HepG2 (cell line): ENCODE data around the gene HIVEP2. TPM values are rescaled to one million over a fixed set of nuclear protein-coding genes. Genes with fewer than 3 reads are reported as not detected.

Experiments
- ATAC-seq: fragments of 200-7000 bp; cut with Tn5 transposase; 3 replicates; pipeline ENCODE4 v1.9.1; 2020; ENCODE audit warnings: mild to moderate bottlenecking, moderate library complexity
- BruUV-seq: library from RNA; stranded (reverse); fragments of 400-500 nt; replicated peaks from 2 replicates; lab custom pipeline; 2021; lab: Mats Ljungman, UMichigan
- CTCF ChIA-PET: fragments of 300-600 bp; formaldehyde crosslinking; extraction: SDS; loops from one replicate; lab custom pipeline; 2021; ENCODE audit warnings: low total read pairs, inconsistent platforms, low intra/inter-chr PET ratio; lab: Yijun Ruan, JAX
- POLR2A ChIA-PET: fragments of 350-600 bp; sonication (Branson Sonifier 250); formaldehyde crosslinking; loops from one replicate; lab custom pipeline; 2020; ENCODE audit warnings: antibody characterized with exemption, inconsistent platforms; lab: Yijun Ruan, JAX
- DNase-seq: peaks from one replicate; pipeline ENCODE4 v3.0.0-alpha.2; 2015; ENCODE audit warnings: low spot score
- FAIRE-seq: peaks from 3 replicates; lab custom pipeline; 2011; peaks lifted over from hg19 to GRCh38; lab: Jason Lieb, UNC
- H2AFZ ChIP-seq: one replicate; pipeline ENCODE4 v1.6.1; 2011; ENCODE audit warnings: low read length, inconsistent platforms
- H3K27ac ChIP-seq: fragments of 300-600 bp; 3 replicates; pipeline ENCODE4 v1.8.0; 2011; ENCODE audit warnings: mixed run types, mild to moderate bottlenecking, mixed read lengths, low read length, inconsistent platforms; ENCODE audit not compliant: insufficient read depth; ENCODE audit errors: extremely low read length
- H3K27me3 ChIP-seq, 2 experiments: fragments of 200-600 bp in 1 of 2; 2 replicates in 1 of 2; 3 replicates in 1 of 2; pipeline versions ENCODE4 v1.6.0 to v1.8.0; 2011; ENCODE audit warnings: low read length in 2 of 2, mild to moderate bottlenecking in 2 of 2, moderate library complexity in 2 of 2, inconsistent platforms in 1 of 2; ENCODE audit not compliant: insufficient read depth in 2 of 2, control insufficient read depth in 1 of 2
- H3K36me3 ChIP-seq, 2 experiments: fragments of 200-600 bp in 1 of 2; replicated peaks in 1 of 2; 2 replicates in 1 of 2; 3 replicates in 1 of 2; pipeline versions ENCODE4 v1.5.1 to v1.8.0; 2011; ENCODE audit warnings: low read length in 2 of 2, inconsistent platforms in 1 of 2; ENCODE audit not compliant: insufficient read depth in 2 of 2, control insufficient read depth in 1 of 2
- H3K4me1 ChIP-seq: 2 replicates; pipeline ENCODE4 v1.5.1; 2012; ENCODE audit warnings: low read length, inconsistent platforms; ENCODE audit not compliant: insufficient read depth
- H3K4me2 ChIP-seq: 2 replicates; pipeline ENCODE4 v1.6.0; 2011; ENCODE audit warnings: low read depth, low read length, inconsistent platforms
- H3K4me3 ChIP-seq, 3 experiments: fragments of 200-600 bp in 1 of 3; sonication (generic), shearing (Covaris generic) in 1 of 3; replicated peaks in 1 of 3; 2 replicates each; pipeline ENCODE4 v1.5.1; 2011 to 2016; ENCODE audit warnings: low read length in 3 of 3, inconsistent platforms in 2 of 3, low read depth in 2 of 3, mild to moderate bottlenecking in 2 of 3, control low read depth in 1 of 3, mixed read lengths in 1 of 3; ENCODE audit not compliant: insufficient read depth in 1 of 3
- H3K79me2 ChIP-seq: one replicate; pipeline ENCODE4 v1.6.1; 2011; ENCODE audit warnings: low read length, inconsistent platforms; ENCODE audit not compliant: insufficient read depth
- H3K9ac ChIP-seq: 2 replicates; pipeline ENCODE4 v1.6.0; 2011; ENCODE audit warnings: mild to moderate bottlenecking, low read depth, low read length, inconsistent platforms; ENCODE audit not compliant: insufficient read depth
- H3K9me3 ChIP-seq: 2 replicates; pipeline ENCODE4 v1.5.1; 2012; ENCODE audit warnings: mild to moderate bottlenecking, low read length
- H4K20me1 ChIP-seq: 2 replicates; pipeline ENCODE4 v1.6.0; 2011; ENCODE audit warnings: inconsistent platforms, mild to moderate bottlenecking, low read length, moderate library complexity; ENCODE audit not compliant: insufficient read depth
- CEBPB ChIP-seq: IDR thresholded peaks from 2 replicates; pipeline ENCODE4 v1.6.1; 2011; ENCODE audit warnings: low read depth, low read length, improper control_type of control experiment, borderline replicate concordance
- HDAC2 ChIP-seq: sonication (generic); formaldehyde crosslinking; IDR thresholded peaks from 2 replicates; pipeline ENCODE4 v1.4.0; 2020; ENCODE audit warnings: missing genetic modification reagents
- KLF12 ChIP-seq: sonication (generic); formaldehyde crosslinking; IDR thresholded peaks from 2 replicates; pipeline ENCODE4 v1.4.0; 2020; ENCODE audit warnings: missing genetic modification reagents, borderline replicate concordance
- MAFK ChIP-seq, 2 experiments: IDR thresholded peaks in 1 of 2; conservative IDR thresholded peaks in 1 of 2; 2 replicates each; pipeline ENCODE4 v1.6.1; 2011; ENCODE audit warnings: improper control_type of control experiment in 2 of 2, low read length in 2 of 2
- NBN ChIP-seq: fragments of 450-650 bp; conservative IDR thresholded peaks from 2 replicates; pipeline ENCODE4 v1.6.1; 2017
- NR3C1 ChIP-seq: sonication (generic); formaldehyde crosslinking; IDR thresholded peaks from 2 replicates; pipeline ENCODE4 v1.4.0; 2020; ENCODE audit warnings: missing genetic modification reagents
- PHF21A ChIP-seq: sonication (generic); formaldehyde crosslinking; IDR thresholded peaks from 2 replicates; pipeline ENCODE4 v1.5.0; 2020; ENCODE audit warnings: mild to moderate bottlenecking, missing genetic modification reagents
- ZNF160 ChIP-seq: sonication (generic); formaldehyde crosslinking; IDR thresholded peaks from 2 replicates; pipeline ENCODE4 v1.8.0; 2022; ENCODE audit warnings: mild to moderate bottlenecking, inconsistent platforms, missing genetic modification reagents
- ZNF280D ChIP-seq: sonication (generic); formaldehyde crosslinking; IDR thresholded peaks from 2 replicates; pipeline ENCODE4 v1.5.1; 2020; ENCODE audit warnings: mild to moderate bottlenecking, missing genetic modification reagents
- WGBS: methylation state at CpG from one replicate; pipeline ENCODE4 v1.1.6; 2017; ENCODE audit warnings: low lambda C conversion rate; 5-methylcytosine and 5-hydroxymethylcytosine counted together
- in situ Hi-C: cut with HindIII; loops from 2 replicates; pipeline ENCODE4 v1.10.0; 2017; ENCODE audit warnings: low pct_unique_long_range_greater_than_20kb; ENCODE audit not compliant: extremely low pct_ligation_motif_present
- intact Hi-C: fragments of 100-400 bp; cut with micrococcal nuclease; formaldehyde crosslinking; loops from one replicate; pipeline ENCODE4 v1.10.0; 2022; ENCODE audit not compliant: unreplicated experiment
- polyA plus RNA-seq, 8 experiments: library from polyadenylated mRNA; depleted of rRNA in 3 of 8; stranded (reverse) in 7 of 8; unstranded in 1 of 8; fragments of >200 nt; fragmentation: Illumina TruSeq in 4 of 8; extraction: Trizol in 4 of 8; gene quantifications; 2 replicates each; pipeline versions ENCODE4 v1.2.1 to v1.2.3, GENCODE V29; 2011 to 2016; ENCODE audit warnings: low read depth in 4 of 8, missing spikeins in 1 of 8, mixed read lengths in 1 of 8; ENCODE audit not compliant: insufficient read depth in 1 of 8
- total RNA-seq, 5 experiments: library from RNA; depleted of rRNA; stranded (reverse); fragments of >200 nt; fragmentation: Illumina TruSeq; extraction: Trizol; gene quantifications; 2 replicates each; pipeline ENCODE4 v1.2.3, GENCODE V29; 2016; ENCODE audit warnings: low read depth in 1 of 5
- TF ChIP-seq, protein P1 (sequence below): sonication (generic); formaldehyde crosslinking; conservative IDR thresholded peaks from 2 replicates; pipeline ENCODE4 v1.8.0; 2022; ENCODE audit warnings: low read depth, missing genetic modification reagents

HIVEP2 gene
- total and polyA plus RNA-seq, 2 of the 13 experiments (the other 11 are each of a cell fraction or from before 2014, with no cell fraction given), result 3.4 to 12.9 TPM

DNA sequence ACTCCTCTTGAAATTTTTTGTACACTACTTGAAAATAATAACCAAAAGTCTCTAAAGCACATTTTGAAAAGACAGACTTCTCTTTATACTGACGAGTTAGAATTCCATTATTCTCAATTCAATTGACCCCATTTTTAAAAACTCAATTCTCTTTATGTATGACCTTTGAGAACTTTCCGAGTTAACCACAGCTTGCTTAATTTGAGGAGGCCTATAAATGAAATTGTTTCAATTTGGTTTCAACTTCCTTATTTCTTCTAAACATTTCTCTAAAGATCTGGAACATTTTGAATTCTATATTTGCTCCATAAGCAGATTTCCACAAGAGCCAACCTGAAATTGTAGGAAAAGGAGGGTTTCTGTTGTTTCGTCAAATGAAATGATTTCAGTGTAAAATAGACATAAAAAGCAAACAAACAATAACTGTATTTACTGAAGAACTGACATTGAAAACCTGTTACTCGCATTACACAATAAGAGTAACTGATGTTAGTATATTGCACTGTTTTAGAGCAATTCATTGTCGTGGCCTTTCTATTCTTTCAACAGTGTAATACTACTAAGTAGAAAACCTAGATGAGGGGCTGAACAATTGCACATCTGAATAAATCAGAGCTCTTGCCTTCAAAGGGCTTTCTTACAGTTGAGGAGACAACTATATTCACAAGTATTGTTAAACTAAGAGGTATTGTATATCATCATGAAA lies 223.6 kb downstream of the HIVEP2 start:
- FAIRE-seq, result no peak
- in situ Hi-C loops (no loop called here), intact Hi-C loops (no loop called here)
- H3K4me1 ChIP-seq, result peaks cover 12% of the 10 kb centered on the region
- BruUV-seq, result no TSS peak
- ATAC-seq, result no peak
- ChIA-PET POLR2A (interaction anchor here (0.6 kb wide), 1 partner anchor 382 kb away, joined by 3 read pairs; no protein-coding TSS in a partner anchor), CTCF (no interaction called here)
- H3K9ac ChIP-seq, result no peak overlapping the region
- WGBS, result 20% methylated on average over 5 of the region's 5 CpGs
- H3K79me2 ChIP-seq, result no peaks in the 10 kb centered on the region
- DNase-seq, result no peak
- H3K4me3 ChIP-seq, result no peak overlapping the region
- H4K20me1 ChIP-seq, result no peaks in the 10 kb centered on the region
- TF ChIP-seq NR3C1 (CRISPR knock-in tag) (no peak), HDAC2 (no peak), MAFK (conservative IDR thresholded peaks at IDR 0.05 in 1 of 2, IDR thresholded peaks at IDR 0.05 in 1 of 2; ENCODE audit: low read length in 2 of 2) (peak in 1 of 2 experiments; percentile 2; a peak in 1 of 4 replicates), CEBPB (peak; percentile 45; the same call in 1 of the 2 replicates), KLF12 (CRISPR knock-in tag) (no peak)
- no peak overlapping the region for H2AFZ ChIP-seq
- H3K27me3 ChIP-seq, result peaks cover 0 to 11% of the 10 kb centered on the region in 2 experiments; a peak in 3 of 5 replicates
- H3K9me3 ChIP-seq, result peaks cover 17% of the 10 kb centered on the region
- no peak overlapping the region for H3K4me2 ChIP-seq
- H3K36me3 ChIP-seq, result no peaks in the 10 kb centered on the region
- no peak overlapping the region for H3K27ac ChIP-seq

DNA sequence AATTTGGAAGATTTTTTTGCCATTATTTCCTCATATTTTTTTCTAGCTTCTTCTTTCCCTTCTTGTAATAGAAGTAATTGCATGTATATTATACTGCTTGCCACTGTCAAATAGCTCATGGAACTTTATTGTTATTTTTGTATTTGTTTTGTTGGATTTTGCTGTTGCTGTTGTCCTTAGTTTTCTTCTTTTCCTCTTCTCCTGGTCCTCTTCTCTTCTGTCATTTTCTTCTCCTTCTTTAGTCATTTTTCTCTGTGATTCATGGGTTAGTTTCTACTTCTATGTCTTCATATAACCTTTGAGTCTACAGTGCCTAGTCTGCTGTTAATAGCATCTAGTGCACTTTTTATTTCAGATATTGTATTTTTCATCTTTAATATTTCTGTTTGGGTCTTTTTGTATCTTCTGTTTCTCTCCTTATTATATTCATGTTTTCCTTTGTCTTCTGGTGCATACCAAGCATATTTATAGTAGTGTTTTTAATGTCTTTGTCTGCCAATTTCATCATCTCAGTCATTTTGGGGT lies 226.2 kb downstream of the HIVEP2 start:
- DNase-seq (no peak), FAIRE-seq (no peak), ATAC-seq (no peak)
- TF ChIP-seq, protein P1, sequence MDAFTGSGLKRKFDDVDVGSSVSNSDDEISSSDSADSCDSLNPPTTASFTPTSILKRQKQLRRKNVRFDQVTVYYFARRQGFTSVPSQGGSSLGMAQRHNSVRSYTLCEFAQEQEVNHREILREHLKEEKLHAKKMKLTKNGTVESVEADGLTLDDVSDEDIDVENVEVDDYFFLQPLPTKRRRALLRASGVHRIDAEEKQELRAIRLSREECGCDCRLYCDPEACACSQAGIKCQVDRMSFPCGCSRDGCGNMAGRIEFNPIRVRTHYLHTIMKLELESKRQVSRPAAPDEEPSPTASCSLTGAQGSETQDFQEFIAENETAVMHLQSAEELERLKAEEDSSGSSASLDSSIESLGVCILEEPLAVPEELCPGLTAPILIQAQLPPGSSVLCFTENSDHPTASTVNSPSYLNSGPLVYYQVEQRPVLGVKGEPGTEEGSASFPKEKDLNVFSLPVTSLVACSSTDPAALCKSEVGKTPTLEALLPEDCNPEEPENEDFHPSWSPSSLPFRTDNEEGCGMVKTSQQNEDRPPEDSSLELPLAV (CRISPR knock-in tag), result no peak
- TF ChIP-seq ZNF160 (CRISPR knock-in tag), result peak; percentile 99
- TF ChIP-seq NBN, result no peak
- no peak for TF ChIP-seq ZNF280D (CRISPR knock-in tag)
- TF ChIP-seq PHF21A (CRISPR knock-in tag), result no peak
- Histone ChIP-seq H3K4me1 (peaks cover 27% of the 10 kb centered on the region), H3K27ac (no peak overlapping the region), H3K4me3 (no peak overlapping the region), H3K9ac (no peak overlapping the region), H3K79me2 (no peaks in the 10 kb centered on the region), H3K36me3 (no peaks in the 10 kb centered on the region), H3K9me3 (peaks cover 17% of the 10 kb centered on the region), H4K20me1 (no peaks in the 10 kb centered on the region), H3K27me3 (peaks cover 0 to 6% of the 10 kb centered on the region in 2 experiments; a peak in 2 of 5 replicates), H3K4me2 (no peak overlapping the region), H2AFZ (no peak overlapping the region)
- in situ Hi-C loops (no loop called here), intact Hi-C loops (no loop called here)
- POLR2A ChIA-PET, result no interaction called here
- no TSS peak for BruUV-seq
- CTCF ChIA-PET, result no interaction called here
